Tibial nerve (tissue), 4 donors: ENCODE results near the gene CNKSR2.

Experiments used
- CTCF ChIP-seq, 5 experiments: fragments of 200-600 bp in 3 of 5; fragments of 450-650 bp in 2 of 5; sonication (generic) in 3 of 5; IDR thresholded peaks; one replicate each; pipeline ENCODE4 v1.5.1; 2016 to 2019; ENCODE audit warnings: antibody characterized with exemption in 5 of 5, mild to moderate bottlenecking in 3 of 5, moderate library complexity in 2 of 5
- EP300 ChIP-seq, 2 donors: sonication (generic); formaldehyde crosslinking; IDR thresholded peaks; one replicate each; pipeline ENCODE4 v1.6.1; 2017; ENCODE audit warnings: antibody characterized with exemption in 2 of 2, mild to moderate bottlenecking in 1 of 2
- POLR2A ChIP-seq, 2 donors: fragments of 450-650 bp; IDR thresholded peaks; one replicate each; pipeline ENCODE4 v1.6.1; 2017; ENCODE audit warnings: antibody characterized with exemption in 2 of 2, mild to moderate bottlenecking in 2 of 2, moderate library complexity in 2 of 2

GRCh38 chrX:21476909-21477308, 102.7 kb downstream of the CNKSR2 start:
- TF ChIP-seq CTCF (IDR thresholded peaks at IDR 0.05) (no peak), POLR2A (IDR thresholded peaks at IDR 0.05) (no peak), EP300 (IDR thresholded peaks at IDR 0.05) (no peak)
